H1 (cell line): ENCODE measurements around the gene GRM1. TPM values are rescaled to one million over a fixed set of nuclear protein-coding genes. Genes with fewer than 3 reads are reported as not detected.

Source experiments
- CTCF ChIA-PET: fragments of 300-600 bp; sonication (Branson Sonifier 250); formaldehyde crosslinking; loops from one replicate; lab custom pipeline; 2021; ENCODE audit not compliant: partially characterized antibody; lab: Charles Lee
- POLR2A ChIA-PET: fragments of 300-600 bp; sonication (Branson Sonifier 250); formaldehyde crosslinking; loops from one replicate; lab custom pipeline; 2021; ENCODE audit warnings: inconsistent platforms; ENCODE audit not compliant: partially characterized antibody; lab: Charles Lee
- DNase-seq, 2 experiments: peaks; one replicate each; pipeline versions ENCODE4 v3.0.0 to v3.0.0-alpha.2; 2010 to 2022; ENCODE audit warnings: low spot score in 2 of 2, low read depth in 1 of 2, mixed read lengths in 1 of 2
- FAIRE-seq: peaks from 2 replicates; lab custom pipeline; 2011; peaks lifted over from hg19 to GRCh38; lab: Jason Lieb, UNC
- H2AFZ ChIP-seq: 2 replicates; pipeline ENCODE4 v1.8.1; 2012; ENCODE audit warnings: low read length, inconsistent platforms
- H2AK5ac ChIP-seq: 2 replicates; pipeline ENCODE4 v1.6.1; 2013; ENCODE audit warnings: low read depth, low read length
- H2BK120ac ChIP-seq: replicated peaks from 2 replicates; pipeline ENCODE3; 2013; ENCODE audit warnings: low read depth, low read length, inconsistent platforms
- H2BK12ac ChIP-seq: 2 replicates; pipeline ENCODE4 v1.6.1; 2013; ENCODE audit warnings: low read depth, low read length
- H2BK15ac ChIP-seq: 2 replicates; pipeline ENCODE4 v1.6.1; 2013; ENCODE audit warnings: low read length
- H2BK20ac ChIP-seq: 2 replicates; pipeline ENCODE4 v1.6.1; 2013; ENCODE audit warnings: low read length
- H2BK5ac ChIP-seq: 2 replicates; pipeline ENCODE4 v1.6.1; 2013; ENCODE audit warnings: low read depth, low read length
- H3K14ac ChIP-seq: 2 replicates; pipeline ENCODE4 v1.6.1; 2013; ENCODE audit warnings: inconsistent platforms; ENCODE audit not compliant: insufficient read length
- H3K18ac ChIP-seq: 2 replicates; pipeline ENCODE4 v1.6.1; 2013; ENCODE audit warnings: low read length; ENCODE audit errors: extremely low read depth
- H3K23ac ChIP-seq: 2 replicates; pipeline ENCODE4 v1.6.1; 2013; ENCODE audit warnings: inconsistent platforms; ENCODE audit not compliant: insufficient read length
- H3K23me2 ChIP-seq: 2 replicates; pipeline ENCODE4 v1.6.1; 2013; ENCODE audit warnings: low read depth, low read length
- H3K27ac ChIP-seq: 2 replicates; pipeline ENCODE4 v1.6.1; 2011; ENCODE audit warnings: low read depth, low read length, inconsistent platforms
- H3K27me3 ChIP-seq, 4 experiments: replicated peaks in 1 of 4; 1 replicate in 1 of 4; 2 replicates in 3 of 4; pipeline versions ENCODE4 v1.6.1 to v1.8.1; 2011 to 2013; ENCODE audit warnings: low read length in 3 of 4, mild to moderate bottlenecking in 3 of 4, inconsistent platforms in 2 of 4, mixed read lengths in 2 of 4, moderate library complexity in 1 of 4; ENCODE audit not compliant: control insufficient read depth in 3 of 4, insufficient read depth in 3 of 4; ENCODE audit errors: extremely low read depth in 1 of 4
- H3K36me3 ChIP-seq, 4 experiments: 2 replicates each; pipeline versions ENCODE4 v1.6.1 to v1.8.1; 2011 to 2013; ENCODE audit warnings: mild to moderate bottlenecking in 4 of 4, low read length in 3 of 4, moderate library complexity in 2 of 4, control low read depth in 1 of 4, inconsistent platforms in 1 of 4; ENCODE audit not compliant: insufficient read depth in 4 of 4, control insufficient read depth in 2 of 4
- H3K4ac ChIP-seq: replicated peaks from 2 replicates; pipeline ENCODE3; 2013; ENCODE audit warnings: low read length, low read depth, mixed read lengths, inconsistent platforms; ENCODE audit not compliant: insufficient read length
- H3K4me1 ChIP-seq, 4 experiments: replicated peaks in 1 of 4; 1 replicate in 1 of 4; 2 replicates in 3 of 4; pipeline versions ENCODE4 v1.6.1 to v1.8.1; 2011 to 2013; ENCODE audit warnings: low read length in 3 of 4, inconsistent platforms in 2 of 4, mixed read lengths in 1 of 4; ENCODE audit not compliant: insufficient read depth in 4 of 4, control insufficient read depth in 3 of 4
- H3K4me2 ChIP-seq, 2 experiments: 2 replicates each; pipeline versions ENCODE4 v1.6.1 to v1.8.1; 2011 to 2013; ENCODE audit warnings: low read depth in 2 of 2, low read length in 2 of 2, control low read depth in 1 of 2, inconsistent platforms in 1 of 2, mild to moderate bottlenecking in 1 of 2; ENCODE audit not compliant: insufficient read depth in 1 of 2
- H3K4me3 ChIP-seq, 4 experiments: fragments of 200-600, 300-600 bp in 1 of 4; sonication (generic), shearing (Covaris generic), sonication (Bioruptor Twin) in 1 of 4; 2 replicates each; pipeline versions ENCODE4 v1.5.1 to v1.8.1; 2011 to 2016; ENCODE audit warnings: low read length in 4 of 4, low read depth in 3 of 4, control low read depth in 2 of 4, inconsistent platforms in 2 of 4, mild to moderate bottlenecking in 2 of 4, mixed read lengths in 1 of 4, moderate library complexity in 1 of 4; ENCODE audit not compliant: insufficient read depth in 2 of 4; ENCODE audit errors: extremely low read depth in 1 of 4
- H3K56ac ChIP-seq: replicated peaks from 2 replicates; pipeline ENCODE3; 2013; ENCODE audit warnings: low read depth, mild to moderate bottlenecking, mixed read lengths, low read length, inconsistent platforms; ENCODE audit not compliant: insufficient read length
- H3K79me1 ChIP-seq: 2 replicates; pipeline ENCODE4 v1.6.1; 2013; ENCODE audit warnings: low read depth, low read length, control low read depth
- H3K79me2 ChIP-seq, 2 experiments: 2 replicates each; pipeline versions ENCODE4 v1.6.1 to v1.8.1; 2012 to 2013; ENCODE audit warnings: low read length in 2 of 2, mild to moderate bottlenecking in 2 of 2, inconsistent platforms in 1 of 2; ENCODE audit not compliant: insufficient read depth in 2 of 2, control insufficient read depth in 1 of 2
- H3K9ac ChIP-seq, 4 experiments: replicated peaks in 1 of 4; 1 replicate in 1 of 4; 2 replicates in 3 of 4; pipeline versions ENCODE4 v1.6.1 to v1.8.1; 2011 to 2013; ENCODE audit warnings: low read depth in 3 of 4, low read length in 3 of 4, control low read depth in 2 of 4, mild to moderate bottlenecking in 2 of 4, moderate library complexity in 2 of 4, inconsistent platforms in 1 of 4; ENCODE audit errors: extremely low read depth in 1 of 4
- H3K9me3 ChIP-seq, 2 experiments: 2 replicates each; pipeline versions ENCODE4 v1.6.1 to v1.8.1; 2012 to 2013; ENCODE audit warnings: mild to moderate bottlenecking in 2 of 2, moderate library complexity in 2 of 2, control low read depth in 1 of 2, inconsistent platforms in 1 of 2, low read depth in 1 of 2, low read length in 1 of 2, mixed read lengths in 1 of 2; ENCODE audit not compliant: insufficient read depth in 2 of 2
- H4K20me1 ChIP-seq, 2 experiments: replicated peaks in 1 of 2; 2 replicates each; pipeline versions ENCODE3 to v1.8.1; 2011 to 2013; ENCODE audit warnings: inconsistent platforms in 2 of 2, low read length in 2 of 2, mild to moderate bottlenecking in 1 of 2; ENCODE audit not compliant: insufficient read depth in 2 of 2, control insufficient read depth in 1 of 2
- H4K5ac ChIP-seq: 2 replicates; pipeline ENCODE4 v1.6.1; 2013; ENCODE audit warnings: low read length, low read depth, mixed read lengths, inconsistent platforms; ENCODE audit not compliant: insufficient read length
- H4K8ac ChIP-seq: 2 replicates; pipeline ENCODE4 v1.8.0; 2013; ENCODE audit warnings: mild to moderate bottlenecking, moderate library complexity, low read length, inconsistent platforms; ENCODE audit not compliant: insufficient read depth; ENCODE audit errors: extremely low read depth
- H4K91ac ChIP-seq: replicated peaks from 2 replicates; pipeline ENCODE3; 2013; ENCODE audit warnings: low read length, mixed read lengths, inconsistent platforms; ENCODE audit not compliant: insufficient read length
- CREB1 ChIP-seq: IDR thresholded peaks from 2 replicates; pipeline ENCODE4 v1.6.1; 2012; ENCODE audit warnings: inconsistent platforms
- KDM4A ChIP-seq: IDR thresholded peaks from one replicate; pipeline ENCODE4 v1.7.1; 2012; ENCODE audit warnings: low read depth, mild to moderate bottlenecking, moderate library complexity, low read length, inconsistent platforms; ENCODE audit not compliant: severe bottlenecking
- MAFK ChIP-seq: IDR thresholded peaks from 2 replicates; pipeline ENCODE4 v1.6.1; 2012; ENCODE audit warnings: low read depth, mild to moderate bottlenecking, improper control_type of control experiment, low read length
- NRF1 ChIP-seq: IDR thresholded peaks from 2 replicates; pipeline ENCODE4 v1.6.1; 2011; ENCODE audit warnings: mild to moderate bottlenecking, low read depth, low read length, improper control_type of control experiment
- POLR2AphosphoS5 ChIP-seq: IDR thresholded peaks from 2 replicates; pipeline ENCODE4 v1.6.1; 2011; ENCODE audit warnings: low read depth, low read length
- SAP30 ChIP-seq: fragments of 300-600 bp; sonication (generic); IDR thresholded peaks from 2 replicates; pipeline ENCODE4 v1.7.1; 2012; ENCODE audit warnings: low read length, moderate library complexity, mild to moderate bottlenecking, inconsistent platforms; ENCODE audit not compliant: insufficient read depth, insufficient replicate concordance
- SIN3A ChIP-seq, 2 experiments: IDR thresholded peaks in 1 of 2; conservative IDR thresholded peaks in 1 of 2; 2 replicates each; pipeline ENCODE4 v1.6.1; 2011 to 2012; ENCODE audit warnings: low read length in 2 of 2, improper control_type of control experiment in 1 of 2, low read depth in 1 of 2, mild to moderate bottlenecking in 1 of 2
- TBP ChIP-seq: IDR thresholded peaks from 2 replicates; pipeline ENCODE4 v1.6.1; 2011; ENCODE audit warnings: low read depth, low read length, improper control_type of control experiment
- YY1 ChIP-seq: IDR thresholded peaks from 2 replicates; pipeline ENCODE4 v1.6.1; 2011; ENCODE audit warnings: low read depth, mild to moderate bottlenecking, low read length
- WGBS, 2 experiments: shearing (Covaris generic) in 1 of 2; methylation state at CpG; one replicate each; pipeline versions ENCODE4 v1.1.6 to v1.1.7; 2013 to 2015; ENCODE audit warnings: low lambda C conversion rate in 2 of 2, mixed read lengths in 2 of 2, inconsistent platforms in 1 of 2, low coverage in 1 of 2, missing lambda C conversion rate in 1 of 2; ENCODE audit not compliant: insufficient replicate concordance in 2 of 2, insufficient coverage in 1 of 2, insufficient read length in 1 of 2; ENCODE audit errors: extremely low coverage in 1 of 2, missing lambda C conversion rate in 1 of 2; 5-methylcytosine and 5-hydroxymethylcytosine counted together
- polyA plus RNA-seq, 7 experiments: library from polyadenylated mRNA; depleted of rRNA in 3 of 7; stranded (reverse) in 5 of 7; unstranded in 2 of 7; fragments of >200 nt in 5 of 7; fragments of 200-250 nt in 2 of 7; gene quantifications; 1 replicate in 5 of 7; 2 replicates in 1 of 7; 4 replicates in 1 of 7; pipeline versions ENCODE4 v1.2.1 to v1.2.3, GENCODE V29; 2011 to 2013; ENCODE audit warnings: missing spikeins in 2 of 7, mixed read lengths in 2 of 7
- total RNA-seq: library from RNA; stranded (reverse); fragmentation: NEBNext Ultra II Directional; extraction: Animal tissue kit (Norgen Biotek cat#: 25700); gene quantifications from 2 replicates; pipeline ENCODE4 v1.2.1, GENCODE V29; 2021

Gene GRM1
- total and polyA plus RNA-seq, 2 of the 8 experiments (the other 6 are each of a cell fraction or from before 2014, with no cell fraction given), result 0.15 to 1.3 TPM

DNA sequence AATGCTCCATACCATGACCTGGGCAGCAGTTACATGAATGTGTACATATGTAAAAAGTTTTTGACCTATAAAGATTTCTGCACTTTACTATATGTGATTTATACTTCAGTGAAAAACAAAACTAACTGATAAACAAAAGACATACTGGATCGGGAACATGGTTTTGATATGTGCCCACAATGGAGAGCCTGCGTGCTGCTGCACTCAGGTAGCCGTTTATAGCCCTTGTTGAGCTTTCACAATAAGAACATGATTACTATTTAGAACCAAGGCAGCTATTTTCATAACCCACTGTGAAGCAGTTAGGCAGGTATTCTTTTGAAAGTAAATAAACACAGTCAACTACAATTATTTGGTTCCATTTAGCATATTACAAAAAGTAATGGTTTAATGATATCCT, 318.8 kb downstream of the GRM1 start:
- DNase-seq, result no peak
- Histone ChIP-seq H3K23ac (no peak overlapping the region), H2AFZ (no peak overlapping the region), H3K27ac (no peak overlapping the region), H4K8ac (no peak overlapping the region), H2AK5ac (no peak overlapping the region)
- no peak for FAIRE-seq
- POLR2A ChIA-PET, result no interaction called here
- 94% methylated on average over 3 of the region's 3 CpGs; no CpG with 5 or more reads in 1 of the 2 experiments for WGBS, 2 experiments
- TF ChIP-seq POLR2AphosphoS5 (no peak), KDM4A (no peak), SAP30 (no peak), MAFK (no peak), YY1 (no peak), SIN3A (conservative IDR thresholded peaks at IDR 0.05 in 1 of 2, IDR thresholded peaks at IDR 0.05 in 1 of 2; ENCODE audit: low read depth in 1 of 2, low read length in 2 of 2) (no peak), TBP (no peak), NRF1 (no peak), CREB1 (no peak)
- TF ChIP-seq, all 59 proteins: peak for 0
- Histone ChIP-seq H3K23me2 (no peaks in the 10 kb centered on the region), H2BK120ac (no peak overlapping the region), H3K18ac (no peak overlapping the region), H3K4me2 (no peak overlapping the region), H3K27me3 (no peaks in the 10 kb centered on the region), H3K9ac (no peak overlapping the region), H3K4me1 (peaks cover 0 to 5% (median 3%) of the 10 kb centered on the region in 4 experiments; a peak in 4 of 7 replicates), H3K79me1 (no peaks in the 10 kb centered on the region), H3K56ac (no peak overlapping the region), H2BK15ac (no peak overlapping the region), H3K9me3 (no peaks in the 10 kb centered on the region), H2BK12ac (no peak overlapping the region), H3K79me2 (no peaks in the 10 kb centered on the region), H4K91ac (no peak overlapping the region), H3K14ac (no peak overlapping the region), H2BK5ac (no peak overlapping the region), H2BK20ac (no peak overlapping the region), H4K20me1 (no peaks in the 10 kb centered on the region), H3K4me3 (no peak overlapping the region), H4K5ac (no peak overlapping the region), H3K36me3 (no peaks in the 10 kb centered on the region), H3K4ac (no peak overlapping the region)
- CTCF ChIA-PET, result interaction anchor here (0.6 to 1.5 kb wide), 3 partner anchors 9 to 299 kb away, joined by 3 to 4 read pairs (median 3); no protein-coding TSS in a partner anchor
